Stimulated activated CD8-positive, alpha-beta memory T cell treated with anti-CD3 and anti-CD28 coated beads, Interleukin-12 subunit alpha, Interleukin-12 subunit beta, amount 100 ng/mL, for 4 hours (primary cell): ENCODE data around the gene SUFU.
A peak's percentile ranks its signal among the peaks of the same experiment; 100 is the strongest.
"Not testable (repeated sequence)": the region's sequence is repeated elsewhere in the genome, so short reads cannot be mapped to it uniquely, and the experiment has no call there.

ENCODE experiments used
- DNase-seq: peaks from one replicate; pipeline ENCODE4 v3.0.0-alpha.2; 2020; ENCODE audit warnings: low read depth

The SUFU gene

GRCh38 chr10:102652170-102652916 lies 148.6 kb downstream of the SUFU start:
- no peak for DNase-seq

GRCh38 chr10:102653060-102653459 lies 149.3 kb downstream of the SUFU start:
- no peak for DNase-seq

- DNase-seq, result no peak
Measured at GRCh38 chr10:102654566-102654965, 150.8 kb downstream of the SUFU start.

- DNase-seq, result no peak
Measured at GRCh38 chr10:102654969-102655368, 151.2 kb downstream of the SUFU start.

GRCh38 chr10:102656026-102656425 lies 152.3 kb downstream of the SUFU start:
- DNase-seq, result no peak

- no peak for DNase-seq
Measured at GRCh38 chr10:102656791-102657371, 153.1 kb downstream of the SUFU start.

- no peak for DNase-seq
Measured at GRCh38 chr10:102657451-102657850, 153.7 kb downstream of the SUFU start.

- no peak for DNase-seq
Measured at GRCh38 chr10:102657984-102658724, 154.4 kb downstream of the SUFU start.

GRCh38 chr10:102658802-102659201 lies 155.0 kb downstream of the SUFU start:
- no peak for DNase-seq

GRCh38 chr10:102660888-102661657 lies 157.3 kb downstream of the SUFU start:
- DNase-seq, result peak; percentile 45

- no peak for DNase-seq
Measured at GRCh38 chr10:102661658-102662028, 157.9 kb downstream of the SUFU start.

- DNase-seq, result no peak
Measured at GRCh38 chr10:102665904-102666509, 162.2 kb downstream of the SUFU start.

GRCh38 chr10:102667411-102667810 lies 163.6 kb downstream of the SUFU start:
- DNase-seq, result not testable (repeated sequence)

GRCh38 chr10:102668326-102669107 lies 164.7 kb downstream of the SUFU start:
- DNase-seq, result no peak

- no peak for DNase-seq
Measured at GRCh38 chr10:102669206-102670064, 165.7 kb downstream of the SUFU start.

- no peak for DNase-seq
Measured at GRCh38 chr10:102670065-102670670, 166.4 kb downstream of the SUFU start.

GRCh38 chr10:102670871-102671434 lies 167.2 kb downstream of the SUFU start:
- no peak for DNase-seq

- DNase-seq, result no peak
Measured at GRCh38 chr10:102673236-102673818, 169.6 kb downstream of the SUFU start.
